Measurements from ENCODE around the gene AATF. TPM values are rescaled to one million over a fixed set of nuclear protein-coding genes. Genes with fewer than 3 reads are reported as not detected.
A peak's percentile ranks its signal among the peaks of the same experiment; 100 is the strongest.
"Not testable (repeated sequence)": the region's sequence is repeated elsewhere in the genome, so short reads cannot be mapped to it uniquely, and the experiment has no call there.

AATF gene
- polyA plus RNA-seq, 1 donor: 47.7 TPM

DNA sequence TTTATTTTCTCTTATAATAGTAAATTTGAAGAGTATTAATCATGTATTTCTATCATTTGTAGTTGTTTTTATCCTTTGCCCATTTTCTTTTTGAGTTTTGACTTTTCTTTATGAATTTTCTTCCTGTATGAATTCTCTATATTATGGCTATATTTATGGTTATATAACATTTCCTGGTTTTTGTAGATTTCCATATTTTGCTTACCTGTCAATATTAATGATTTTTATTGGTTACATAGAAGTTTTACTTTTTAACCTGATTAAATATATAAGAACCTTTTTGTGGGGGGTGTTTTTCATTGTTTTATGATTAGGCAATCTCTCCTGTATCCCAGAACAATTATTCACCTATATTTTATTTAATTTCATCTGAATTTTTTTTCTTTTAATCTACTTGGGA is 93.2 kb downstream of the AATF start:
- no peak for DNase-seq

DNA sequence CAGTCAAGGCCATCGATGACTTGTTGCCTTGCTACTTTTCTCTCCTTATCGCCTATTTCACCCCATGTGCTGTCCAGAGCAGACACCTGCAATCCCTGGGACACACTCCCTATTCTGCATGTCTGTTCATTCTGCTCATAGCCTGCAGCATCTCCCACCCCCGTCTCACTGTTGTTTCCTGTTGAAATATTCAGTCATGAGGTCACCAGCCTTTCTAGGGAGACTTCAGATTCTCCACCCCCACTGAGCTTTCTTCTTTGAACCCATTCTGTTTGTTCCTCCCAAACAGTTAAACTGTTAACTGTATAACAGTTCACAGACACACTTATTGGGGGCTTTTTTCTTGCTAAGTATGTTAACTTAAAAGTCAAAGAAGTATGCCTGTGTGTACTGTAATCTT is 94.4 kb downstream of the AATF start:
- no peak for DNase-seq

DNA sequence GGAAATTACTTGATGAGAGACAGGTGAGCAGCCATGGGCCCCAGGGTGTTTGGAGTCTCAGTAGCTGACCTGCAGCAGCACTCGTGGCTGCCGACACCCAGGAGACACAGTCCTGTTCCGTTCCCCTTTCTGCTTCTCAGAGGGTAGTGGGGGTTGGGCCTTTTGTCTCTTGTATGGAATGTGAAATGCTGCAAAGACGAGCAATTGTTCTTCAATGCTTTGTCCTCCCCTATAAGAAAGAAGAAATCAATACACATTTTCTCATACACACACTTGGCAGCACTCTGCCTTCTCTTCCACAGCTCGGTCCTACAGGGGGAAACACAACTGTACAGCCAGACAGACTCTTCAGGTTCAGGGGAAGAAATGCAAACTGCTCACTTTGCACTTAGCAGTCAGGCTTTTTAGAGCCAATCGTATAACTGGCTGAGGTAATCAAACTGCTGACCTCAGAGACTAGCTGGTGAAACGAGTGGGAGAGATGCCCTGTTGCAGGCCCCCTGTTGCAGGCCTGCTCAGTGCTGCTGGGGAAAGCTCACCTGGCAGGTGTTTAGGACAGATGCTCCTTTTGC is 96.7 kb downstream of the AATF start:
- no peak for DNase-seq

DNA sequence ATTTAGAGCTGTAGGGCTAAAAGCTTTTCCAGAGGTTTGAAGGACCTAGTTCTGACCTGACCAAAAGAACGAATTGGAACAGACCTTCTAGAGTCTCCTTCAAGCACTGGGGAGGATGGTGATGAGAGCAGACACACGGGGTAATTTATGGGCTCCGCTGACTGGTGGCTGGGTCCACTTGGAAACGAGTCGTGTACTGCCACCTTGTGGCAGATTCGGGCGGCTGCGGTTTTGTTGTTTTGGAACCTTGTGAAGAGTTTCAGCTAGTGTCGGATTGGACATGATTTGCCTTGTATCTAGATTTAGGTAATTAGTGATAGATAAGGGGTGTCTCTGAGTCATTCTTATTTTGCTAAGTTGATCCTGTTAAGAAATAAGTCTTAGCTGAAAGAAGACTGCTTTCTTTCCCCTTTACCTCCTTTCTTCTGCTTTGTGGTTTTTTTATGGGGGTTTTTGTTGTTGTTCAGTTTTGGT is 98.9 kb downstream of the AATF start:
- peak; percentile 89 for DNase-seq

DNA sequence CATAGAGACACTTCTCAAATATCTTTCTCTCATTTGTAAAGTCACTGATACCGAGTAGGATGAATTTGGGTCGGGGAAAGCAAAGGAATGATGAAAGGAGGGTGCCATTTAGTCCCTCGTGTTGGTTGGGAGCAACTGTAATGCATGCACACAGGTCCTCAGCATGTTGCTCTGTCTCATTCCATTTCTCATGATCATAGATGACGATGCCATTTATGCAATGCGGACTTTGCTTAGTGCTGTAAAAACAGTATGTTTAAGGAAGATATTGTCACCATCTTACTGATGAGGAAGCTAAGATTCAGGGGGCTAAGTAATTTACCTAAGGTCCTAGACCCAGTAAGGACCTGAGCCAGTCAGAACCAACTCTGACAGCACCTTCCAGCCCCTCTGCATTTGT is 100.1 kb downstream of the AATF start:
- no peak for DNase-seq

DNA sequence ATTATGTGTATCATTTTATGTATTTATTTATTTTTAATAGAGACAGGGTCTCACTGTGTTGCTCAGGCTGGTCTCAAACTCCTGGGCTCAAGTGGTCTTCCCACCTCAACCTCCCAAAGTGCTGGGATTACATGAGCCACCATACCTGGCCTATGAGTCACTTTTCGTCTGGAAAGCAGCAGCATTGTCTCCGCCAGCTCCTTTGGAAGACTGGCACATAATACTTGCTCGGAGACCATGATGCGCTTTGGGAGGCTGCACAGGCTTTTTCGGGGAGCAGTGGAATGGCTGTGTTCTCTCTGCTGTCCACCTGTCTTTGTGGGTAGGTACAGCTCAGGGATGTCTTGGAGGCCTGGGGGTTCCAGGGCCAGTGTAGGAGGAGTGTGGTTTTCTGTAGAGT is 102.2 kb downstream of the AATF start:
- no peak for DNase-seq

DNA sequence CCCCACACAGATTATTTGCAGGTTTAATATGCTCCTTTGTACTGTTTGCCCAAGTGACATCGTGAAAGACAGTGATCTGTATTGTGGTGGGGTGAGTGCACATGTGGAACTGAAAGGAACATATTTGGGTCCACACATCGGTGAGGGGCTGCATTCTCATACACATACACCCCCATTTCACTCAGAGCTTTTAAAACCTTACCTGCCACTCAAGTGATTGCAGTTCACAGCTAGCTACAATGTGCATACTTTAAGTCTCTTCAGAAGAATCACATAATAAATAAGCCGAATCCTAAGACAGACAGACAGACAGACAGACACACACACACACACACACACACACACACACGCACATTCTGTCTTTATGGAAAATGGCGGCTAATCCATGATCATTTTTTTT is 102.6 kb downstream of the AATF start:
- no peak for DNase-seq

DNA sequence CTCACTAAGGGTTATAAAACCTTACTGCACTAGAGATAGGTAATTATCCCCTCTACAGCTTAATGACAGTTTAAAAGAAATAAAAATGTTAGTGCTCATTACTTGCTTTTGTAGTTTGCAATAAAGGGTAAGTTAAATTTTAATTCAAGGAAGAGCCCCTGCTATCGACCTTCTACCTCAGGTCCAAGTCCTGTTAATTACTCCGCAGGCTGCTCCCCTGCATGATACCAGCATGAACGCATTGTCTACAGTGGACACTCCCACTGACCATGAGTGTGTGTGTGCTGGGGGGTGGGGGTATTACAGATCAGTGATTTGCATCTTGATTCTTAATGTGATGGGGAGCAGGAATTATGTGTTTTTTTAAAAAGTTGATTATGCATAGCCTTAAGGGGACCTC is 103.1 kb downstream of the AATF start:
- DNase-seq: no peak

DNA sequence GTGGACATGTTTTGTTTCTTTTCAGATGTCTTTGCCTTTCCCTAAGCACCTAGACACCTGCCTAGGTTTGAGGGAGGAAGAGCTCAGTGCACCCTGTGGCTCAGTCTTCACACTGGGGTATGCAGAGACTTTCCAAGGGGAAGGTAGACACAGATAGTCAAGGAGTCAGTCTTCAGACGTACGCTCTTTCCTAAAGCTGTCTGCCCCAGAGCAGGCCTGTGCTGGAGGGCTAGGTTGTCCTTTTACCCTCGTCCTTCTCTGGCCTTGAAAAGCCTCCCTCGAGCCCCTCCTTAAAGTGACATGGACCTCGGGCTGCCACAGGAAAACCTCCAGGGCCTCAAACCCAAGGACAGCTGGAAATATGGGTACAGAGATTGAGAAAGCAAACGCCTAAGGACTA is 103.7 kb downstream of the AATF start:
- DNase-seq: no peak

DNA sequence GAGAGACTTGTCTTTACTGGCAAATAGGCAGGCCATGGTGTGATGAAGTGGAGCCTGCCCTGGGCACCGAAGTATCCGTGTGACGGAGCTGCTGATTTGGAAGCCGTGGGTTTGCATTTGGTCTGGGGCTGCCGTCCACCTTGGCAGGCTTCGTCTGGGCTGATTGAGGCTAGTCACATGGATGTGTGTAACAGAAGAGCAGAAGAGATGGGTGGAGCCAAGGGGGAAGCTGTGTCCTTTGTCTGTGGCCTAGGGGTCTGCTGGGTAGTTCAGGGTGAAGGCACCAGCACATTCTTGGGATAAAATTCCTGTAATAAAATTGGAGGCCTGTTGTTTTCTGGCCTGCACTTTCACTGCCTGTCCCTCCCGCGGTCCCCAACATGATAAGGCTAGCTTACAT is 106.1 kb downstream of the AATF start:
- DNase-seq: no peak

DNA sequence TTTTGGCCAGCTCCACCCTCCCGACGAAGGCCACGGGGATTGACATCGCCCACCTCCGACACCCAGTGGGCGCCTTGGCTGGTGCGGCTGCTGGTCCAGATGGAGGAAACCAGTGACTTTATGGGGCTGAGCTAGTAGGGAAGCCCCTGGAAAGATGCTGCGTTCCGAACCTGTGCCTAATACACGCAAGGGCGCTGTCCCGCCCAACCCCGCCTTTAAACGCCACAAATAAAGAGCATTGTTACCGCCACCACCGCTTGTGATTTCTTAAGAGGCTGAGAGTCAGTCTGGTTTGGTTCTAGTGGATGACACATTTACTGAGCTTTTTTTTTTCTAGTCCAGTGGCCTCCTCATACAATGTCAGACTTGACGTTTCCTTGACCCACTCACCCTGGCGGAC is 107.9 kb downstream of the AATF start:
- DNase-seq: no peak

DNA sequence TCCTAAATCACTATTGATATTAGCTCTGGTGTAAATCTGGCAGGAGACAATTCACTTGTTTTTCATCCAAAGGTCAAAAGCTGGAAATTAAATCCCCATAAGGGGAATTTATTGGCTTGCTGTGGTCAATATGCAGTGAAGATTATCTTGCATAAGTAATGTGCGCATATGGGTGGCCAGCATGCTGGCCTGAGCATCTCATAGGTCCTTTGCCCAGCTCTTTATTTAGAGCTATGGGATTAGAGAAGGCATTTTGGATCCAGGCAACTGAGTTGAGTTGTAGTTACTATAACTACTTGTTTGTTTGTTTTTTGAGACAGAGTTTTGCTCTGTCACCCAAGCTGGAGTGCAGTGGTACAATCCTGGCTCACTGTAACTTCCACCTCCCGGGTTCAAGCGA is 110.7 kb downstream of the AATF start:
- DNase-seq: no peak

DNA sequence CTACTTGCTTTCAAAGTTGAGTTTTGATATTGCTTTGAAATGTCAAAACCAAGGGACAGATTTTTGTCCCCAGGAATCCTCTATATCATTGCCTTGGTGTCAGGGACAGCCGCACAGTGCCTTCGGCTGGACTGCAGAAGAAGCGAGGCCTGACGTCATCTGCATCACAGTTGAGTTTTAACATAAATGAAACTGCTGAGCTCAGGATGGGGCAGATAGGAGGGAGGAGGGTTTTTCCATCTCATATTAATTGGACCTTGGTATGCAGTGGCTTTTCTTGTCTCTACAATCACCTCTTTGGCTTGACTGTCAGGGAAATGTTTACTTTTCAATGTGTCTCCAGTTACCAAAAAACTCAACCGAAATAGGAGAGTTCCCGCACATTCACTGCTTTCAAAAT is 111.3 kb downstream of the AATF start:
- DNase-seq: no peak

DNA sequence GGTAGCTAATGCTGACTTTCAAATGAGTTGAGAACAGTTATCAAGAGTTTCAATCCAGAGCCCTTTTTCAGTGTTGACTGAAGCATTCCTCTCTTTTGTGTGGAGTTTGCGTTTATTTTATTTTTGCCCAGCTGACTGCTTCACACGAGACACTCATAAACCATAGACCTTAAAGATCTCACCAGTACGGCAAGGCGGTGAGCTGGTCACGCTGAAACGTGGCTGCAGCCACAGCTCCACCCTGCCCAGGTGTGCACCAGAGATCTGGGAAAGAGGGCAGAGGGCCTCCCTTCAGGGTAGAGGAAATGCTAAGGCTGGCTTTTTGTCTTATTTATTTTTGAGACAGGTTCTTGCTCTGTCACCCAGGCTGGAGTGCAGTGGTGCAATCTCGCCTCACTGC is 112.2 kb downstream of the AATF start:
- no peak for DNase-seq

DNA sequence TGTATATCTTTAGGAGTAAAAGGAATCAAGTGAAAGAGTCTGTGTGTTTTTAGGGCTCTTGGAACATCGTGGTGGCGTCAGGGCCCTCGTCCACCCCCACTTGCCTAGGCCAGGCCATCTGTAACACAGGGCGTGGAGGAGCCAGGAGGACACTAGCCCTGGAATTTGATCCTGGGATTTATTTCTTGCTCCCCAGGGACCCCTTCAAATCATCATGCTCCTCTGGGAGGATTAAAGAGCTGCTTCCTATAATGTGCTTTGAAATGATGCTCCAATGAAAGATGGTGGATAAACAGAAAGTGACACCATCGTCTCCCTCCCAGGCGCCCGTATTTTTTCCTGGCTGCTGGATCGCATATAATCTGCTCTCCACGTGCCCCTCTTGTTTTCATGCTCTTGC is 113.3 kb downstream of the AATF start:
- DNase-seq: no peak

DNA sequence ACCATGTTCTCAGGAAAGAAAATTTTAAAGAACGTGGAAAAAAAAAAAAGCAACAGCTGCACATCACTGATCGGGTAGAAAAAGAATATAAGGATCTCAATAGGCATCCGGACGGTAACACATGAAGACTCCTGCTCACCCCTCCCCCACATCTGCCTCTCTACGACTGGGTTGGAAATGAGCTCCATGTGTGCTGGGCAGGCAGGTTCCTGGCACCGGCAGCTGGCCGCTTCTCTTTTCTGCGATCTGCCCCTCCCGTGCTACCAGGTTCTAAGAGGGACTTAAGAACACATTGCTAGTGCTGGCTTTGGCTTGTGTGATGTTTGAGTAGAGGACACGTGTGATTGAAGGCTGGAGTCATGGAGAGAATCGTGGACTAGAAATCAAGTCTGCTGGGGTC is 115.5 kb downstream of the AATF start:
- DNase-seq: no peak

DNA sequence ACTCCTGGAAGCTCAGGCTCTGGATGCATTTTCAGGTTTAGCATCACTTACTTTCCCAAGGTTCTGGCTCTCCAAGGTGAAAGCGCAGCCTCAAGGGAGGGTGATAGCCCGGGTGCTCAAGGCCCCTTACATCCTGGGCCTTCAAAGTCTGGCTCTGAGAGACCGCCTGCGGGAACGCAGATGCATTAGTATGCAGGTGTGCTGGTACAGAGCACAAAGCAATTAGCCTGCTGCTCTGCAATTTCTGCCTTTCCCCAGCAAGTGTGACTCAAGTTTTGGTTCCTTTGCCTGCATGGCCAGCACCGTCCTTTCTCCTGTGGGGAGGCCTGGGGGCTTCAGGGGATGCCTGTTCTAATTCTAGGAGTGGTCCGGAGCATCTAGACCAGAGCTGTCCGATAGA is 116.2 kb downstream of the AATF start:
- no peak for DNase-seq

DNA sequence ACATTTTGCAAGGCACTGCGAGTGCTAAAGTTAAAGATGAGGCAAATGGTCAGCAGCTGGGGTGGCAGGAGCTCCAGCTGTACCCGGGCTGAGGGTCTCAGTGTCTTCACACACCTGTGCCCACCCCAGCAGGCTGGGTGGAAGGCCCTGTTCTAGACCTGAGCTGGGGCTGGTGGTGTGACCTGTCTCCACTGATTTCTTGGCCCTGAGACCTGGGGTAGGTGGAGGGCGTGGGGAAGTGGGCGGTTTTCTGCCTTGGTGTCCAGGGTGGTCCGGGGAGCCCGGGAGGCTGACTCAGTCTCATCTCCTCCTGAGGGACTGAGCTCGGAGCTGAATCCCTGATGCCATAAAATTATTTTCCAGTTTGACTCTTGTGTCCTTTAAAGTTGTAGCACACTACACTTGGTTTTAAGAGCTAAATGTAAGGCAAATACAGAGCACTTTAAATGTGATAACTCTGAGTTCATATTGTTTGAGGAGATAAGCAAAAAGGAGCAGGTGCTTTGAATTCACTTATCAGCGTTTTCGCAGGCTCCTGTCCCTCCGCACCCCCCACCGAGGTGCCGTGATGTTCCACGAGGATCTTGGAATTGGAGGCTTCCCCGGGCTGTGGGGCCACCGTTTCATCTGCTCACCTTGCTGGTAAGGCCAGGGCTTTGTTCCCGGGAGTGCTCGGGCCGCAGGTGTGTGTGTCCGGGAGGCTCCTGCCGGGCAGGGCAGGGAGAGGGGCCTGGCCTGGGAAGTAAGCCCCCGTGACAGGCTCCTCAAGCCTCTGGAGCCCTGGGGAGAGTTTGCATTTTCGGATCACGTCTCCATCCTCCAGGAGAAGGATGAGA is 117.0 kb downstream of the AATF start:
- DNase-seq: no peak

DNA sequence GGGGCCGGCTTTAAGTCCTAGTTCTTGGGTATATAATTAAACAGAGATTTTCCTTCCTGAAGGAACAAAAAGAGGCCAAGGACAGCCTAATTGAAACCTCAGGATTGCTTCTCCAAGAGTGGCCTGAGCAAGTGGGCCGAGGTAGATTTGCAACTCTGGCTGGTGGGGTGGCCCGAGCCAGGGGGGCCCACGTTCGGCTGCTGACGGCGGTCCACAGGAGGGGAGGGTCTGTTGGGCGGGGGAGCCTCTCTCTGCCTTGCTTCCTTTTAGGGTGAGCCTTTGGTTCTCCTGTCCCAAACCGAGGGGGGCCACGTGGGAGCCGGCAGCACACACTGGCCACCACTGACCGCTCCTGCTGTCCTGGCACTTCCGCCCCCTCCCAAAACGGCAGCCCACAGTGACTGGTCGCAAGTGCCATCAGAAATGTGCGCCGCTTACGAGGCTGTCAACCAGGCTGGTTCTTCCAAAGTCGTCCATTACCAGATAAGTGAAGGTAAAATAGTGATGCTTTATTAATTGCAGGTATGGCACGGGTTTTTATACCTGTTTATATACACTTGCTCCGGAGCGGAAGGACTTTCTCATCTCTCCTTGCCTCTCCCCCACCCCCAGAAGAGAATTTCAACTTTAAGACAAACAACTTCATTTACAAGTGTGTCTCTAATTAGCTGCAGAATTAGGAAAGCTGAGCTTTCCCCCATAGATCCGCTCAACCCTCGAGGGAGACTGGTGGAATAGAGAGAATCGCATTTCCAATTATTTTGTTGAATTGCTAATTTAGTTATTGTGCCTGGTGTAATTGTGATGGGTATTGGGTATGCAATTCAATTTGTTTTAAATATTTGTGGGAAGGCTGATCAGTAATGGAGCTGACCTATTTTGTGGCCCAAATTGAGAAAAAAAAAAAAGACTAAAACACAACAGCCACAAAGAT is 117.8 kb downstream of the AATF start:
- DNase-seq: no peak

DNA sequence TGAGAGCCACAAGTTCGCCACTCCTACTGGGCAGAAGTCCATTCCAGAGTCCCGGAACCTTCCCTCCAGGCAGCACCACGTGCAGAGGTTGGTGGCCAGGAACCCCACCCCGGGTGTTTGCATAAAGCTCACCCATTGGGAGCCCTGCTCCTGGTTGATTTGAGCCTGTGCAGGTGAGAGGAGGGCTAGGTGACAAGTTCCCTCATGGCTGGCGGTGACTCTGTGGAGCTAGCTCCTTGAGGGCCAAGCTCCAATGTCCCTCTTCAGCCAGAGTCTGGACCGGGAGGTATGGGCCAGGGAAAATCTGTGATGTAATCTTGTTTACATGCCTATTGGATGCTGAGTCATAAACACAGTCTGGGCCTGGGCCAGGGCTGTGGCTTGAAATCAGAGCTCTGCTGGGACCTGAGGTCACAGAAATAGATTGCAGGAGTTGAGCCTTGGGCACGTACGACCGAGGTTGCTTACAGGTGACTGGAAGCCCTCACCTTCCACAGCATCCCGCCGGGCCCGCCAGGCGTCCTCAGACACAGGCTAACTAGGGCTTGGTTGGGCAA is 118.9 kb downstream of the AATF start:
- no peak for DNase-seq

DNA sequence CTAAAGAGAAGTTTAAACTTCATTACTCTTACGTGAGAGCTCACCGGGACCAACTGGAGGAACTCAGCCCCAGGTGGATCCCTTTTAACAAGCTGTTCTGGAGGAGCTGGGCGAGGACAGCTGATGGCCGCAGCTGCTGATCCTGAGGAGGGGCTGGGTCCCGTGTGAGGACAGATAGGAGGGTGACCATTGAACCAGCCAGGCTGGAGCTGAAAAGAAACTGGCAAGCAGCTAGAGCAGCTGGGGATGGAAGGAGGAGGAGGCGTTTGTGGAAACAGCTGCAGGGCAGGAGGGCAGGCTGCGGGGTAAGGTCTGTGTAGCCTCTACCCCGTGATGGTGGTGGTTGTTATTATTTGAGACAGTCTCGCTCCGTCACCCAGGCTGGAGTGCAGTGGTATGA is 119.5 kb downstream of the AATF start:
- DNase-seq: no peak

DNA sequence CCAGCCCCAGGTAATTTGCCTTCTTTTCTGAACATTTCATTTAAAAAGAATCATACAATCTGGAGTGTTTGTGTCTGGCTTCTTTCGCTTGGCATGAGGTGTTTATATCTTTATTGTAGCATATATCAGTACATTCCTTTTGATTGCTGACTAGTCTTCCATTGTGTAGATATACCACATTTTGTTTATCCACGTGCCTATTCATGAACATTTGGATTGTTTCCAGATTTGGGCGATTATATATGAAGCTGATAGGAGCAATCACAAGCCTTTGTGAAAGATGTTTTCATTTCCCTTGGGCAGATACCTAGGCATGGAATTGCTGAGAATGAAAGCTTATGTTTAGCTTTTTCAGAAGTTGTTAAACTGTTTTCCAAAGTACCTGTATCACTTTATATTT is 120.3 kb downstream of the AATF start:
- DNase-seq: no peak

DNA sequence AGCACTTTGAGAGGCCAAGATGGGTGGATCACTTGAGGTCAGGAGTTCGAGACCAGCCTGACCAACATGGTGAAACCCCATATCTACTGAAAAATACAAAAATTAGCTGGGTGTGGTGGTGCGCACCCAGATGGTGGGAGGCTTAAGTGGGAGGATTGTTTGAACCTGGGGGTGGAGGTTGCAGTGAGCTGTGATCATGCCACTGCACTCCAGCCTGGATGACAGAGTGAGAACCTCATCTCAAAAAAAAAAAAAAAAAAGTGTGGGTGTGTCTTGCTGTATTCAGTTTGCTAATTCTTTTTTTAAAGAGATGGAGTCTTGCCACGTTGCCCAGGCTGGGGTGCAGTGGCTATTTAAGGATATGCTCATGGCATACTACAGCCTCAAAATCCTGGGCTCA is 124.7 kb downstream of the AATF start:
- not testable (repeated sequence) for DNase-seq
